PC-9 (cell line): Measurements from ENCODE around the gene TSC22D2.

Experiments used
- CTCF ChIP-seq: fragments of 200-600 bp; sonication (generic); conservative IDR thresholded peaks from 2 replicates; pipeline ENCODE4 v1.6.1; 2017; ENCODE audit warnings: mixed run types, antibody characterized with exemption, mild to moderate bottlenecking, moderate library complexity
- EZH2 ChIP-seq: fragments of 200-600 bp; sonication (generic); IDR thresholded peaks from 2 replicates; pipeline ENCODE4 v1.8.0; 2017; ENCODE audit warnings: antibody characterized with exemption, low read depth

DNA sequence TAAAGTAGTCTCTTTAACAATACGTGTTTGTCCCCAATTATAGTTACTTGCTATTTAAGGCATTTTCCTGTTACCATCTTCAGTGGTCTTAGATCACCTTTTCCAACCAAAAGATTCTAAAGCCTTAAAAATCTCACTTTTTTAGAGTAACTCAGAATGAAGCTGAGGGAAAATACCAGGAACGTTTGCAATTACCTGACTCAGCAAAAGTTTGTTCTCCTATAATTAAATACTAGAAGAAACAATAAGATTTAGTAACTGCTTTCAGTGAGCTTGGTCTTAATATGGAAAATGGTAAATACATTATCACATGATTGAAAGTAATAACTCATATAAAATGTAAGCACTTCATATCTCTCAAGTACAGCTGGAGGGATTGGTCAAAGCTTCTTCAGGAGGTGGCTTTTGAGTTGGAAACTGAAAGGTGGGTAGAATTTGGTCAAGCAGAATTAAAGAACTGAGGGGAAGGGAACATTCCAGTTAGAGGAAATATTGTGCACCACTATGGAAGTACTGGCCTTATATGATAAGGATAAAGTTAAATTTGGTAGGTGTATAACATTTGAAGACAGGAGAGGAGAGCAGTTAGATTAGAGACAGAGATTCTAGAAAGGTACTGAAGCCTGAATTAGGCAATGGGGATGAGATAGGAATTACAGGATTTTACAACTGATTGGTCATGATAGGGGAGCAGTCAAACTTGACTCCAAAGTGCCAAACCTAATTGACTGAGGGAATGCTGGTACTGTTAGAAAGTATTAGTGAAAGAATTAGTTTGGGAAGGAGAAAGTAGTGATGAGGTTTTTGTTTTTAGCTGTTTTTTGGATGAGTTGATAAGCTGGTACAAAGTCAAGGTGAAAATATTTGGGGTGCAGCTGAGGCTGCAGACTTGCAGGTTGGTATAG, 21.9 kb downstream of the TSC22D2 start:
- TF ChIP-seq CTCF (no peak), EZH2 (no peak)
